A549 (cell line): ENCODE measurements around the gene BSND. TPM values are rescaled to one million over a fixed set of nuclear protein-coding genes. Genes with fewer than 3 reads are reported as not detected.

Source experiments
- ATAC-seq, 2 experiments: fragments of 200-7000 bp in 1 of 2; fragments of >200 bp in 1 of 2; cut with Nextera tagmentation in 1 of 2; cut with Tn5 transposase in 1 of 2; 3 replicates each; pipeline versions ENCODE4 v1.8.0 to v1.9.1; 2018 to 2020; ENCODE audit warnings: mild to moderate bottlenecking in 1 of 2, moderate library complexity in 1 of 2
- CTCF ChIA-PET: fragments of 300-600 bp; sonication (Branson Sonifier 250); formaldehyde crosslinking; extraction: SDS; loops from one replicate; lab custom pipeline; 2021; ENCODE audit warnings: antibody characterized with exemption, inconsistent platforms; lab: Yijun Ruan, JAX
- POLR2A ChIA-PET: fragments of 350-600 bp; formaldehyde crosslinking; extraction: SDS; loops from one replicate; lab custom pipeline; 2021; ENCODE audit warnings: antibody characterized with exemption, inconsistent platforms; lab: Yijun Ruan, JAX
- DNase-seq, 2 experiments: peaks; one replicate each; pipeline versions ENCODE4 v3.0.0 to v3.0.0-alpha.2; 2011 to 2016; ENCODE audit warnings: low read depth in 1 of 2, low spot score in 1 of 2
- FAIRE-seq: peaks from 2 replicates; lab custom pipeline; 2011; peaks lifted over from hg19 to GRCh38; lab: Jason Lieb, UNC
- H3K27ac ChIP-seq, 2 experiments: fragments of >200 bp; sonication (Bioruptor Twin); formaldehyde crosslinking; 3 replicates each; pipeline ENCODE4 v1.5.1; 2016 to 2017
- H3K4me1 ChIP-seq: fragments of >200 bp; sonication (Bioruptor Twin); formaldehyde crosslinking; 3 replicates; pipeline ENCODE4 v1.6.1; 2016
- H3K4me2 ChIP-seq: fragments of >200 bp; sonication (Bioruptor Twin); formaldehyde crosslinking; 3 replicates; pipeline ENCODE4 v1.6.1; 2016
- H3K4me3 ChIP-seq: fragments of >200 bp; sonication (Bioruptor Twin); formaldehyde crosslinking; 3 replicates; pipeline ENCODE4 v1.5.1; 2016
- H3K9me3 ChIP-seq: fragments of >200 bp; sonication (Bioruptor Twin); formaldehyde crosslinking; 3 replicates; pipeline ENCODE4 v1.6.1; 2016
- BCL3 ChIP-seq: fragments of >200 bp; sonication (Bioruptor Twin); formaldehyde crosslinking; IDR thresholded peaks from 3 replicates; pipeline ENCODE4 v1.6.1; 2016
- BHLHE40 ChIP-seq: IDR thresholded peaks from 2 replicates; pipeline ENCODE4 v1.6.1; 2012; ENCODE audit warnings: low read depth, low read length, inconsistent platforms
- CBX2 ChIP-seq: fragments of 200-600 bp; sonication (generic); IDR thresholded peaks from 2 replicates; pipeline ENCODE4 v1.6.1; 2016; ENCODE audit warnings: low read depth, mild to moderate bottlenecking, borderline replicate concordance
- CBX8 ChIP-seq: fragments of 200-600 bp; sonication (generic); IDR thresholded peaks from 2 replicates; pipeline ENCODE4 v1.6.1; 2016
- EHF ChIP-seq: fragments of 250-450 bp; sonication (Bioruptor Pico); IDR thresholded peaks from 2 replicates; pipeline ENCODE4 v1.5.0; 2020; ENCODE audit warnings: mild to moderate bottlenecking
- ELK1 ChIP-seq: fragments of 150-350 bp; IDR thresholded peaks from 2 replicates; pipeline ENCODE4 v1.6.1; 2014; ENCODE audit warnings: low read depth, mild to moderate bottlenecking, low read length
- EP300 ChIP-seq, 2 experiments: fragments of >200 bp; sonication (Bioruptor Twin); formaldehyde crosslinking; IDR thresholded peaks; 2 replicates in 1 of 2; 3 replicates in 1 of 2; pipeline ENCODE4 v1.6.1; 2016 to 2017
- ESRRA ChIP-seq: fragments of 150-350 bp; IDR thresholded peaks from 2 replicates; pipeline ENCODE4 v1.6.1; 2014; ENCODE audit warnings: mild to moderate bottlenecking, low read length, borderline replicate concordance
- FOSB ChIP-seq: fragments of 250-450 bp; sonication (Bioruptor Pico); IDR thresholded peaks from 2 replicates; pipeline ENCODE4 v1.5.0; 2020; ENCODE audit warnings: mild to moderate bottlenecking, moderate library complexity
- FOSL2 ChIP-seq, 2 experiments: fragments of 450-650 bp in 1 of 2; fragments of >200 bp in 1 of 2; sonication (Bioruptor Twin) in 1 of 2; formaldehyde crosslinking; IDR thresholded peaks; 2 replicates each; pipeline versions ENCODE4 v1.5.0 to v1.6.1; 2016 to 2020; ENCODE audit warnings: mild to moderate bottlenecking in 1 of 2, moderate library complexity in 1 of 2
- GATA3 ChIP-seq: IDR thresholded peaks from 2 replicates; pipeline ENCODE4 v1.6.1; 2012; ENCODE audit warnings: borderline replicate concordance
- HDAC2 ChIP-seq: fragments of 200-600 bp; sonication (generic); IDR thresholded peaks from 2 replicates; pipeline ENCODE4 v1.6.1; 2016
- HES2 ChIP-seq: fragments of >200 bp; sonication (Bioruptor Twin); formaldehyde crosslinking; IDR thresholded peaks from 2 replicates; pipeline ENCODE4 v1.6.1; 2016
- HEYL ChIP-seq: fragments of 250-450 bp; sonication (Bioruptor Pico); IDR thresholded peaks from 2 replicates; pipeline ENCODE4 v1.8.0; 2021; ENCODE audit warnings: mild to moderate bottlenecking, moderate library complexity
- HOXA7 ChIP-seq: fragments of 250-450 bp; sonication (Bioruptor Pico); IDR thresholded peaks from 2 replicates; pipeline ENCODE4 v1.5.0; 2020; ENCODE audit warnings: mild to moderate bottlenecking, moderate library complexity
- HOXB5 ChIP-seq: fragments of 250-450 bp; sonication (Bioruptor Pico); IDR thresholded peaks from 2 replicates; pipeline ENCODE4 v1.5.0; 2020; ENCODE audit warnings: mild to moderate bottlenecking, moderate library complexity
- JUNB ChIP-seq: fragments of >200 bp; sonication (Bioruptor Twin); formaldehyde crosslinking; IDR thresholded peaks from 2 replicates; pipeline ENCODE4 v1.6.1; 2016
- KDM1A ChIP-seq: fragments of 200-600 bp; sonication (generic); IDR thresholded peaks from 2 replicates; pipeline ENCODE4 v1.6.1; 2016; ENCODE audit warnings: low read depth, mild to moderate bottlenecking
- KDM5A ChIP-seq: fragments of 200-600 bp; sonication (generic); IDR thresholded peaks from 2 replicates; pipeline ENCODE4 v1.6.1; 2016; ENCODE audit warnings: antibody characterized with exemption, mild to moderate bottlenecking
- MAFK ChIP-seq: fragments of 450-650 bp; IDR thresholded peaks from 2 replicates; pipeline ENCODE4 v1.6.1; 2014; ENCODE audit not compliant: partially characterized antibody
- MAX ChIP-seq: IDR thresholded peaks from 2 replicates; pipeline ENCODE4 v1.6.1; 2012
- MYC ChIP-seq: IDR thresholded peaks from 2 replicates; pipeline ENCODE4 v1.6.1; 2012; ENCODE audit warnings: mild to moderate bottlenecking, inconsistent platforms, low read length, improper control_type of control experiment, borderline replicate concordance
- NFE2L2 ChIP-seq: fragments of 150-350 bp; conservative IDR thresholded peaks from 2 replicates; pipeline ENCODE4 v1.6.1; 2014; ENCODE audit warnings: low read length
- PHF8 ChIP-seq: fragments of 200-600 bp; sonication (generic); IDR thresholded peaks from 2 replicates; pipeline ENCODE4 v1.6.1; 2016; ENCODE audit warnings: low read depth, mild to moderate bottlenecking, antibody characterized with exemption, moderate library complexity, borderline replicate concordance
- POLR2AphosphoS2 ChIP-seq: conservative IDR thresholded peaks from 2 replicates; pipeline ENCODE4 v1.6.1; 2012; ENCODE audit warnings: low read length, improper control_type of control experiment, inconsistent platforms
- RAD21 ChIP-seq, 2 experiments: fragments of >200 bp in 1 of 2; sonication (Bioruptor Twin) in 1 of 2; formaldehyde crosslinking in 1 of 2; IDR thresholded peaks in 1 of 2; conservative IDR thresholded peaks in 1 of 2; 2 replicates in 1 of 2; 3 replicates in 1 of 2; pipeline ENCODE4 v1.6.1; 2012 to 2018; ENCODE audit warnings: inconsistent platforms in 1 of 2
- RARB ChIP-seq: fragments of 250-450 bp; sonication (Bioruptor Pico); IDR thresholded peaks from 2 replicates; pipeline ENCODE4 v1.8.0; 2021; ENCODE audit warnings: mild to moderate bottlenecking, moderate library complexity
- RCOR1 ChIP-seq: fragments of 150-350 bp; IDR thresholded peaks from 2 replicates; pipeline ENCODE4 v1.6.1; 2014; ENCODE audit warnings: antibody characterized with exemption, low read length, low read depth
- RFX5 ChIP-seq: fragments of 450-650 bp; IDR thresholded peaks from 2 replicates; pipeline ENCODE4 v1.7.1; 2014; ENCODE audit warnings: antibody characterized with exemption, mild to moderate bottlenecking, moderate library complexity
- SREBF2 ChIP-seq: fragments of 450-650 bp; IDR thresholded peaks from 2 replicates; pipeline ENCODE4 v1.6.1; 2014; ENCODE audit warnings: mild to moderate bottlenecking, moderate library complexity
- TP53 ChIP-seq: fragments of 250-450 bp; sonication (Bioruptor Pico); IDR thresholded peaks from 2 replicates; pipeline ENCODE4 v1.5.0; 2021; ENCODE audit warnings: mild to moderate bottlenecking, moderate library complexity
- USF2 ChIP-seq: fragments of 450-650 bp; IDR thresholded peaks from 2 replicates; pipeline ENCODE4 v1.6.1; 2014; ENCODE audit warnings: antibody characterized with exemption
- ZFP36 ChIP-seq: fragments of 450-650 bp; IDR thresholded peaks from 2 replicates; pipeline ENCODE4 v1.6.1; 2014; ENCODE audit warnings: borderline replicate concordance; ENCODE audit not compliant: partially characterized antibody
- WGBS: methylation state at CpG from one replicate; pipeline ENCODE4 v1.1.6; 2017; ENCODE audit errors: missing lambda C conversion rate; 5-methylcytosine and 5-hydroxymethylcytosine counted together
- polyA plus RNA-seq, 4 experiments: library from polyadenylated mRNA; depleted of rRNA in 3 of 4; stranded (reverse); fragments of >200 nt; fragmentation: RNase III in 1 of 4; extraction: RNeasy Plus Mini Kit Qiagen cat#74134 plus additional on column Dnase treatment in 1 of 4; gene quantifications; 2 replicates in 3 of 4; 3 replicates in 1 of 4; pipeline ENCODE4 v1.2.3, GENCODE V29; 2011 to 2017

The BSND gene
- polyA plus RNA-seq, 2 of the 4 experiments (the other 2 are of a cell fraction) = not detected

GRCh38 chr1:54969879-54970278 lies 28.9 kb upstream of the BSND start (continued):
- TF ChIP-seq EP300 (IDR thresholded peaks at IDR 0.05) = no peak

GRCh38 chr1:54970901-54971300 lies 27.8 kb upstream of the BSND start:
- ChIA-PET POLR2A (no interaction called here), CTCF (interaction anchor here (0.6 to 1.0 kb wide), 5 partner anchors 10 to 1850 kb away, joined by 3 to 5 read pairs (median 4); no protein-coding TSS in a partner anchor)
- DNase-seq (no peak), ATAC-seq (no peak), FAIRE-seq (no peak)
- Histone ChIP-seq H3K27ac (no peak overlapping the region), H3K4me1 (peaks cover 22% of the 10 kb centered on the region), H3K9me3 (no peaks in the 10 kb centered on the region), H3K4me3 (no peak overlapping the region), H3K4me2 (peak overlapping the region; percentile 55)
- 62% methylated on average over 5 of the region's 5 CpGs for WGBS
- TF ChIP-seq MYC (no peak), BCL3 (no peak), TP53 (CRISPR knock-in tag) (no peak), RARB (no peak), ESRRA (no peak), BHLHE40 (no peak), HOXA7 (CRISPR knock-in tag) (no peak), HDAC2 (no peak), ZFP36 (no peak), MAFK (no peak), KDM5A (no peak)

- ATAC-seq (peak; percentile 66 to 72), FAIRE-seq (no peak), DNase-seq (peak; percentile 36 to 39)
- peak overlapping the region; percentile 55 for H3K4me2 ChIP-seq
- H3K9me3 ChIP-seq = no peaks in the 10 kb centered on the region
- CTCF ChIA-PET = interaction anchor here (0.6 to 1.0 kb wide), 6 partner anchors 10 to 1849 kb away, joined by 3 to 5 read pairs (median 4); no protein-coding TSS in a partner anchor
- POLR2A ChIA-PET = no interaction called here
- H3K4me3 ChIP-seq = no peak overlapping the region
- H3K4me1 ChIP-seq = peaks cover 22% of the 10 kb centered on the region
- 9% methylated on average over 7 of the region's 7 CpGs for WGBS
- H3K27ac ChIP-seq = no peak overlapping the region
- TF ChIP-seq GATA3 = no peak
- TF ChIP-seq MAX = peak; percentile 58
- TF ChIP-seq CBX8 = no peak
- no peak for TF ChIP-seq NFE2L2
- no peak for TF ChIP-seq KDM1A
- TF ChIP-seq FOSL2 (IDR thresholded peaks at IDR 0.05) = peak; percentile 63; the same call in 1 of the 2 replicates
- peak; percentile 77 for TF ChIP-seq FOSL2 (CRISPR knock-in tag; IDR thresholded peaks at IDR 0.05)
- TF ChIP-seq POLR2AphosphoS2 = no peak
- TF ChIP-seq USF2 = peak; percentile 30; the same call in 1 of the 2 replicates
- no peak for TF ChIP-seq EHF (CRISPR knock-in tag)
- no peak for TF ChIP-seq ELK1
- TF ChIP-seq MAFK = no peak
- no peak for TF ChIP-seq RFX5
- TF ChIP-seq HES2 = no peak
- no peak for TF ChIP-seq TP53 (CRISPR knock-in tag)
- no peak for TF ChIP-seq PHF8
- TF ChIP-seq RARB = no peak
- TF ChIP-seq JUNB = peak; percentile 45; the same call in 1 of the 2 replicates
- TF ChIP-seq SREBF2 = no peak
- no peak for TF ChIP-seq BCL3
- no peak for TF ChIP-seq CBX2
- no peak for TF ChIP-seq HEYL (CRISPR knock-in tag)
- TF ChIP-seq BHLHE40 = peak; percentile 71
- no peak for TF ChIP-seq RCOR1
- no peak for TF ChIP-seq RAD21 (conservative IDR thresholded peaks at IDR 0.05 in 1 of 2, IDR thresholded peaks at IDR 0.05 in 1 of 2)
- no peak for TF ChIP-seq KDM5A
- TF ChIP-seq FOSB (CRISPR knock-in tag) = no peak
- TF ChIP-seq HOXB5 (CRISPR knock-in tag) = no peak
Observed at GRCh38 chr1:54971317-54971791, 27.4 kb upstream of the BSND start.
